Measurements from ENCODE around the gene DOK6.

- TF ChIP-seq CTCF (conservative IDR thresholded peaks at IDR 0.05) (no peak), EZH2 (IDR thresholded peaks at IDR 0.05; ENCODE audit: low read depth) (no peak)
Observed at GRCh38 chr18:69770238-69770637, 369.6 kb downstream of the DOK6 start.

Measured in PC-9 (cell line).